ENCODE measurements around the gene BIN1. TPM values are rescaled to one million over a fixed set of nuclear protein-coding genes. Genes with fewer than 3 reads are reported as not detected.

BIN1 gene
- polyA plus RNA-seq, 1 donor from 2014 or later = 175 TPM

- H3K9me3 Mint-ChIP-seq = no peaks in the 10 kb centered on the region
- peaks cover 33 to 67% (median 49%) of the 10 kb centered on the region in 3 donors for H3K4me1 Mint-ChIP-seq
- H3K27me3 Mint-ChIP-seq = peaks cover 1% of the 10 kb centered on the region
Measured at GRCh38 chr2:127081826-127082633, 24.9 kb downstream of the BIN1 start.

GRCh38 chr2:127080938-127081755 lies 25.8 kb downstream of the BIN1 start:
- Mint-ChIP-seq H3K36me3 (peaks cover 2% of the 10 kb centered on the region), H3K27ac (peak overlapping the region; percentile 96 to 99 (median 98)), H3K9me3 (no peaks in the 10 kb centered on the region), H3K27me3 (peaks cover 1% of the 10 kb centered on the region), H3K4me1 (peaks cover 27 to 64% (median 46%) of the 10 kb centered on the region in 3 donors), H3K4me3 (peak overlapping the region; percentile 90 to 97 (median 94))

More at GRCh38 chr2:127081826-127082633, 24.9 kb downstream of the BIN1 start:
- Mint-ChIP-seq H3K36me3 (peaks cover 2% of the 10 kb centered on the region), H3K27ac (peak overlapping the region; percentile 96 to 99 (median 98)), H3K4me3 (peak overlapping the region; percentile 90 to 97 (median 94))

- peak overlapping the region; percentile 90 to 97 (median 94) for H3K4me3 Mint-ChIP-seq
- H3K27me3 Mint-ChIP-seq = peaks cover 1% of the 10 kb centered on the region
- H3K4me1 Mint-ChIP-seq = peaks cover 24 to 58% (median 45%) of the 10 kb centered on the region in 3 donors
- peaks cover 2% of the 10 kb centered on the region for H3K36me3 Mint-ChIP-seq
- peak overlapping the region; percentile 96 to 99 (median 98) for H3K27ac Mint-ChIP-seq
- H3K9me3 Mint-ChIP-seq = no peaks in the 10 kb centered on the region
Measured at GRCh38 chr2:127080226-127080937, 26.6 kb downstream of the BIN1 start.

- H3K36me3 Mint-ChIP-seq = no peaks in the 10 kb centered on the region
- peak overlapping the region; percentile 96 to 99 (median 98) for H3K27ac Mint-ChIP-seq
- H3K27me3 Mint-ChIP-seq = peaks cover 1% of the 10 kb centered on the region
- no peaks in the 10 kb centered on the region for H3K9me3 Mint-ChIP-seq
- peak overlapping the region; percentile 41 to 95 (median 92) for H3K4me3 Mint-ChIP-seq
- peaks cover 21 to 52% (median 41%) of the 10 kb centered on the region in 3 donors for H3K4me1 Mint-ChIP-seq
Measured at GRCh38 chr2:127079358-127079920, 27.5 kb downstream of the BIN1 start.

GRCh38 chr2:127078666-127079270 lies 28.2 kb downstream of the BIN1 start:
- H3K4me3 Mint-ChIP-seq = peak overlapping the region; percentile 21 to 95 (median 92)
- H3K36me3 Mint-ChIP-seq = no peaks in the 10 kb centered on the region
- H3K27me3 Mint-ChIP-seq = peaks cover 1% of the 10 kb centered on the region
- peak overlapping the region; percentile 96 to 99 (median 98) for H3K27ac Mint-ChIP-seq
- no peaks in the 10 kb centered on the region for H3K9me3 Mint-ChIP-seq
- H3K4me1 Mint-ChIP-seq = peaks cover 17 to 48% (median 43%) of the 10 kb centered on the region in 3 donors

- Mint-ChIP-seq H3K27me3 (peaks cover 1% of the 10 kb centered on the region), H3K36me3 (no peaks in the 10 kb centered on the region), H3K9me3 (no peaks in the 10 kb centered on the region), H3K4me1 (peaks cover 17 to 43% (median 43%) of the 10 kb centered on the region in 3 donors), H3K4me3 (no peak overlapping the region), H3K27ac (peak overlapping the region; percentile 73 to 99 (median 98))
Measured at GRCh38 chr2:127078028-127078427, 28.9 kb downstream of the BIN1 start.

GRCh38 chr2:127076924-127077323 lies 30.0 kb downstream of the BIN1 start:
- no peak overlapping the region for H3K4me3 Mint-ChIP-seq
- H3K9me3 Mint-ChIP-seq = no peaks in the 10 kb centered on the region
- no peaks in the 10 kb centered on the region for H3K36me3 Mint-ChIP-seq
- peaks cover 1% of the 10 kb centered on the region for H3K27me3 Mint-ChIP-seq
- peak overlapping the region in 2 of 3 donors; percentile 25 to 71 for H3K27ac Mint-ChIP-seq
- peaks cover 17 to 37% (median 35%) of the 10 kb centered on the region in 3 donors for H3K4me1 Mint-ChIP-seq

GRCh38 chr2:127076290-127076689 lies 30.7 kb downstream of the BIN1 start:
- Mint-ChIP-seq H3K9me3 (no peaks in the 10 kb centered on the region), H3K36me3 (peaks cover 1% of the 10 kb centered on the region), H3K4me3 (peak overlapping the region in 2 of 4 donors; percentile 23 to 50), H3K4me1 (peaks cover 13 to 34% (median 32%) of the 10 kb centered on the region in 3 donors), H3K27ac (peak overlapping the region; percentile 25 to 88 (median 80)), H3K27me3 (peaks cover 1% of the 10 kb centered on the region)

GRCh38 chr2:127075821-127076220 lies 31.1 kb downstream of the BIN1 start:
- Mint-ChIP-seq H3K27ac (peak overlapping the region in 2 of 3 donors; percentile 80 to 88), H3K4me3 (peak overlapping the region in 1 of 4 donors; percentile 50), H3K4me1 (peaks cover 10 to 32% (median 31%) of the 10 kb centered on the region in 3 donors), H3K27me3 (peaks cover 1% of the 10 kb centered on the region), H3K9me3 (no peaks in the 10 kb centered on the region), H3K36me3 (peaks cover 3% of the 10 kb centered on the region)

- Mint-ChIP-seq H3K4me3 (no peak overlapping the region), H3K36me3 (peaks cover 3% of the 10 kb centered on the region), H3K9me3 (no peaks in the 10 kb centered on the region), H3K27ac (peak overlapping the region; percentile 39 to 86 (median 76)), H3K27me3 (peaks cover 1% of the 10 kb centered on the region), H3K4me1 (peaks cover 4 to 28% (median 26%) of the 10 kb centered on the region in 3 donors)
Measured at GRCh38 chr2:127074936-127075335, 32.0 kb downstream of the BIN1 start.

- H3K4me3 Mint-ChIP-seq = peak overlapping the region in 1 of 4 donors; percentile 17
- H3K4me1 Mint-ChIP-seq = peaks cover 4 to 24% (median 23%) of the 10 kb centered on the region in 3 donors
- peaks cover 3% of the 10 kb centered on the region for H3K36me3 Mint-ChIP-seq
- peak overlapping the region; percentile 39 to 86 (median 76) for H3K27ac Mint-ChIP-seq
- no peaks in the 10 kb centered on the region for H3K27me3 Mint-ChIP-seq
- no peaks in the 10 kb centered on the region for H3K9me3 Mint-ChIP-seq
Measured at GRCh38 chr2:127074358-127074757, 32.6 kb downstream of the BIN1 start.

GRCh38 chr2:127072970-127073369 lies 34.0 kb downstream of the BIN1 start:
- peaks cover 0 to 18% (median 14%) of the 10 kb centered on the region in 3 donors for H3K4me1 Mint-ChIP-seq
- H3K9me3 Mint-ChIP-seq = no peaks in the 10 kb centered on the region
- H3K27ac Mint-ChIP-seq = peak overlapping the region; percentile 10 to 65 (median 53)
- no peaks in the 10 kb centered on the region for H3K27me3 Mint-ChIP-seq
- peaks cover 3% of the 10 kb centered on the region for H3K36me3 Mint-ChIP-seq
- H3K4me3 Mint-ChIP-seq = no peak overlapping the region

GRCh38 chr2:127072396-127072795 lies 34.6 kb downstream of the BIN1 start:
- Mint-ChIP-seq H3K27ac (peak overlapping the region in 2 of 3 donors; percentile 10 to 65), H3K36me3 (peaks cover 3% of the 10 kb centered on the region), H3K27me3 (no peaks in the 10 kb centered on the region)

More at GRCh38 chr2:127072396-127072795, 34.6 kb downstream of the BIN1 start:
- Mint-ChIP-seq H3K4me1 (peaks cover 0 to 17% (median 13%) of the 10 kb centered on the region in 3 donors), H3K9me3 (no peaks in the 10 kb centered on the region), H3K4me3 (no peak overlapping the region)
